SK-N-MC (cell line): Measurements from ENCODE around the gene TMEM43.

ENCODE experiments used
- EZH2 ChIP-seq: fragments of 200-600 bp; sonication (generic); IDR thresholded peaks from one replicate; pipeline ENCODE4 v1.6.1; 2017; ENCODE audit warnings: antibody characterized with exemption
- FOXP2 ChIP-seq: optimal IDR thresholded peaks from 2 replicates; pipeline ENCODE3; 2011; ENCODE audit warnings: mild to moderate bottlenecking, moderate library complexity; ENCODE audit not compliant: insufficient read depth; ENCODE audit errors: extremely low read length, control extremely low read depth
- POLR2AphosphoS5 ChIP-seq: IDR thresholded peaks from 2 replicates; pipeline ENCODE4 v1.6.1; 2012; ENCODE audit warnings: mild to moderate bottlenecking, low read depth, low read length, borderline replicate concordance

GRCh38 chr3:14110699-14111098, 14.2 kb upstream of the TMEM43 start:
- TF ChIP-seq EZH2 = no peak
- TF ChIP-seq POLR2AphosphoS5 = no peak
- TF ChIP-seq FOXP2 = no peak
